ENCODE measurements around the gene KLHL24. TPM values are rescaled to one million over a fixed set of nuclear protein-coding genes. Genes with fewer than 3 reads are reported as not detected.

KLHL24 gene
- total and polyA plus RNA-seq, 2 experiments from 2014 or later = 8.2 to 51.0 TPM

DNA sequence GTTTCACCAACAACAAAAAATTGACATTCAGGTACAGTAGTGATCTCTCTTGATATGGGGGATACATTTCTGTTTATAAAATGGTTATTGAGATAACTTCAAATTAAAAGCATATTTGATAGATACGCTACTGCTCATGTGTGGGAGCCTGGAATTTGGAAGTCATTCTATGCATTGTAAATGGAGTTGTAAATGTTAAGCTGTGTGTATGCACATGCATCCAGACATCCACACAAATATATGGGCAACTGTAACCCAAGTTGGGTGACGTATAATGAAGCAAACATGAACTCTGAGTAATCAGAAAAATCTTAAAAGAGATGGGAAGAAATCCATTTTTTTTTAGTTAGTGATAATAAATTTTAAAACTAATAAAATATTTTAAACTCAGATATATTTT lies 9.8 kb downstream of the KLHL24 start:
- no peak overlapping the region for H3K4me3 Mint-ChIP-seq
- ATAC-seq (no peak), DNase-seq (ENCODE audit: low spot score) (no peak)
- peaks cover 10% of the 10 kb centered on the region for H3K79me2 ChIP-seq (replicated peaks; ENCODE audit: insufficient read depth)
- no peaks in the 10 kb centered on the region for H3K27me3 Mint-ChIP-seq (ENCODE audit: insufficient read depth, low read depth, poor library complexity)
- H3K9me3 Mint-ChIP-seq = no peaks in the 10 kb centered on the region; the same call in 1 of the 3 replicates
- H3K4me1 ChIP-seq (ENCODE audit: insufficient read depth) = no peaks in the 10 kb centered on the region
- TF ChIP-seq, protein P1, sequence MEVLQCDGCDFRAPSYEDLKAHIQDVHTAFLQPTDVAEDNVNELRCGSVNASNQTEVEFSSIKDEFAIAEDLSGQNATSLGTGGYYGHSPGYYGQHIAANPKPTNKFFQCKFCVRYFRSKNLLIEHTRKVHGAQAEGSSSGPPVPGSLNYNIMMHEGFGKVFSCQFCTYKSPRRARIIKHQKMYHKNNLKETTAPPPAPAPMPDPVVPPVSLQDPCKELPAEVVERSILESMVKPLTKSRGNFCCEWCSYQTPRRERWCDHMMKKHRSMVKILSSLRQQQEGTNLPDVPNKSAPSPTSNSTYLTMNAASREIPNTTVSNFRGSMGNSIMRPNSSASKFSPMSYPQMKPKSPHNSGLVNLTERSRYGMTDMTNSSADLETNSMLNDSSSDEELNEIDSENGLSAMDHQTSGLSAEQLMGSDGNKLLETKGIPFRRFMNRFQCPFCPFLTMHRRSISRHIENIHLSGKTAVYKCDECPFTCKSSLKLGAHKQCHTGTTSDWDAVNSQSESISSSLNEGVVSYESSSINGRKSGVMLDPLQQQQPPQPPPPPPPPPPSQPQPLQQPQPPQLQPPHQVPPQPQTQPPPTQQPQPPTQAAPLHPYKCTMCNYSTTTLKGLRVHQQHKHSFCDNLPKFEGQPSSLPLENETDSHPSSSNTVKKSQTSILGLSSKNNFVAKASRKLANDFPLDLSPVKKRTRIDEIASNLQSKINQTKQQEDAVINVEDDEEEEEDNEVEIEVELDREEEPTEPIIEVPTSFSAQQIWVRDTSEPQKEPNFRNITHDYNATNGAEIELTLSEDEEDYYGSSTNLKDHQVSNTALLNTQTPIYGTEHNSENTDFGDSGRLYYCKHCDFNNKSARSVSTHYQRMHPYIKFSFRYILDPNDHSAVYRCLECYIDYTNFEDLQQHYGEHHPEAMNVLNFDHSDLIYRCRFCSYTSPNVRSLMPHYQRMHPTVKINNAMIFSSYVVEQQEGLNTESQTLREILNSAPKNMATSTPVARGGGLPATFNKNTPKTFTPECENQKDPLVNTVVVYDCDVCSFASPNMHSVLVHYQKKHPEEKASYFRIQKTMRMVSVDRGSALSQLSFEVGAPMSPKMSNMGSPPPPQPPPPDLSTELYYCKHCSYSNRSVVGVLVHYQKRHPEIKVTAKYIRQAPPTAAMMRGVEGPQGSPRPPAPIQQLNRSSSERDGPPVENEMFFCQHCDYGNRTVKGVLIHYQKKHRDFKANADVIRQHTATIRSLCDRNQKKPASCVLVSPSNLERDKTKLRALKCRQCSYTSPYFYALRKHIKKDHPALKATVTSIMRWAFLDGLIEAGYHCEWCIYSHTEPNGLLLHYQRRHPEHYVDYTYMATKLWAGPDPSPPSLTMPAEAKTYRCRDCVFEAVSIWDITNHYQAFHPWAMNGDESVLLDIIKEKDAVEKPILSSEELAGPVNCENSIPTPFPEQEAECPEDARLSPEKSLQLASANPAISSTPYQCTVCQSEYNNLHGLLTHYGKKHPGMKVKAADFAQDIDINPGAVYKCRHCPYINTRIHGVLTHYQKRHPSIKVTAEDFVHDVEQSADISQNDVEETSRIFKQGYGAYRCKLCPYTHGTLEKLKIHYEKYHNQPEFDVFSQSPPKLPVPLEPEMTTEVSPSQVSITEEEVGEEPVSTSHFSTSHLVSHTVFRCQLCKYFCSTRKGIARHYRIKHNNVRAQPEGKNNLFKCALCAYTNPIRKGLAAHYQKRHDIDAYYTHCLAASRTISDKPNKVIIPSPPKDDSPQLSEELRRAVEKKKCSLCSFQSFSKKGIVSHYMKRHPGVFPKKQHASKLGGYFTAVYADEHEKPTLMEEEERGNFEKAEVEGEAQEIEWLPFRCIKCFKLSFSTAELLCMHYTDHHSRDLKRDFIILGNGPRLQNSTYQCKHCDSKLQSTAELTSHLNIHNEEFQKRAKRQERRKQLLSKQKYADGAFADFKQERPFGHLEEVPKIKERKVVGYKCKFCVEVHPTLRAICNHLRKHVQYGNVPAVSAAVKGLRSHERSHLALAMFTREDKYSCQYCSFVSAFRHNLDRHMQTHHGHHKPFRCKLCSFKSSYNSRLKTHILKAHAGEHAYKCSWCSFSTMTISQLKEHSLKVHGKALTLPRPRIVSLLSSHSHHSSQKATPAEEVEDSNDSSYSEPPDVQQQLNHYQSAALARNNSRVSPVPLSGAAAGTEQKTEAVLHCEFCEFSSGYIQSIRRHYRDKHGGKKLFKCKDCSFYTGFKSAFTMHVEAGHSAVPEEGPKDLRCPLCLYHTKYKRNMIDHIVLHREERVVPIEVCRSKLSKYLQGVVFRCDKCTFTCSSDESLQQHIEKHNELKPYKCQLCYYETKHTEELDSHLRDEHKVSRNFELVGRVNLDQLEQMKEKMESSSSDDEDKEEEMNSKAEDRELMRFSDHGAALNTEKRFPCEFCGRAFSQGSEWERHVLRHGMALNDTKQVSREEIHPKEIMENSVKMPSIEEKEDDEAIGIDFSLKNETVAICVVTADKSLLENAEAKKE (CRISPR knock-in tag; IDR thresholded peaks at IDR 0.05) = no peak
- no peak for TF ChIP-seq ZNF331 (CRISPR knock-in tag; IDR thresholded peaks at IDR 0.05; ENCODE audit: low read depth)
- TF ChIP-seq REST (IDR thresholded peaks at IDR 0.05; ENCODE audit: unreplicated experiment) = no peak
- TF ChIP-seq STAT1 (IDR thresholded peaks at IDR 0.05; ENCODE audit: unreplicated experiment) = no peak
- TF ChIP-seq, protein P2, sequence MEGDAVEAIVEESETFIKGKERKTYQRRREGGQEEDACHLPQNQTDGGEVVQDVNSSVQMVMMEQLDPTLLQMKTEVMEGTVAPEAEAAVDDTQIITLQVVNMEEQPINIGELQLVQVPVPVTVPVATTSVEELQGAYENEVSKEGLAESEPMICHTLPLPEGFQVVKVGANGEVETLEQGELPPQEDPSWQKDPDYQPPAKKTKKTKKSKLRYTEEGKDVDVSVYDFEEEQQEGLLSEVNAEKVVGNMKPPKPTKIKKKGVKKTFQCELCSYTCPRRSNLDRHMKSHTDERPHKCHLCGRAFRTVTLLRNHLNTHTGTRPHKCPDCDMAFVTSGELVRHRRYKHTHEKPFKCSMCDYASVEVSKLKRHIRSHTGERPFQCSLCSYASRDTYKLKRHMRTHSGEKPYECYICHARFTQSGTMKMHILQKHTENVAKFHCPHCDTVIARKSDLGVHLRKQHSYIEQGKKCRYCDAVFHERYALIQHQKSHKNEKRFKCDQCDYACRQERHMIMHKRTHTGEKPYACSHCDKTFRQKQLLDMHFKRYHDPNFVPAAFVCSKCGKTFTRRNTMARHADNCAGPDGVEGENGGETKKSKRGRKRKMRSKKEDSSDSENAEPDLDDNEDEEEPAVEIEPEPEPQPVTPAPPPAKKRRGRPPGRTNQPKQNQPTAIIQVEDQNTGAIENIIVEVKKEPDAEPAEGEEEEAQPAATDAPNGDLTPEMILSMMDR (conservative IDR thresholded peaks at IDR 0.05; ENCODE audit: low read depth in 2 of 2) = no peak
- TF ChIP-seq ZNF114 (CRISPR knock-in tag; IDR thresholded peaks at IDR 0.05) = no peak
- TF ChIP-seq EZH2 (IDR thresholded peaks at IDR 0.05; ENCODE audit: low read depth, unreplicated experiment) = no peak
- no peak for TF ChIP-seq CREB1 (CRISPR knock-in tag; IDR thresholded peaks at IDR 0.05; ENCODE audit: low read depth)
- no peaks in the 10 kb centered on the region; the same call in 1 of the 2 replicates for H4K20me1 ChIP-seq (replicated peaks; ENCODE audit: insufficient read depth)
- no peaks in the 10 kb centered on the region for H3F3A ChIP-seq (replicated peaks; ENCODE audit: low read depth)
- H3K4me1 Mint-ChIP-seq = no peaks in the 10 kb centered on the region
- H3K27me3 ChIP-seq (ENCODE audit: insufficient read depth) = no peaks in the 10 kb centered on the region
- no peak overlapping the region for H3K4me2 ChIP-seq
- no peaks in the 10 kb centered on the region for H3K36me3 ChIP-seq (ENCODE audit: insufficient read depth)
- H3K4me3 ChIP-seq = no peak overlapping the region
- H2AFZ ChIP-seq = no peak overlapping the region
- no peak overlapping the region for H3K27ac Mint-ChIP-seq
- peaks cover 21% of the 10 kb centered on the region for H3K36me3 Mint-ChIP-seq (ENCODE audit: low read depth)
- no peak overlapping the region for H3K27ac ChIP-seq (ENCODE audit: low read depth)
- no peaks in the 10 kb centered on the region for H3K9me2 ChIP-seq (ENCODE audit: insufficient read depth)
